Thoracic aorta (tissue), 2 donors: ENCODE measurements around the gene CKS1B. TPM values are rescaled to one million over a fixed set of nuclear protein-coding genes. Genes with fewer than 3 reads are reported as not detected.

Experiments
- ATAC-seq: fragments of 150-250 bp; one replicate; pipeline ENCODE4 v1.8.0; 2017; ENCODE audit warnings: low read depth; ENCODE audit not compliant: insufficient number of reproducible peaks, low FRiP score
- DNase-seq: peaks from one replicate; pipeline ENCODE4 v3.0.0-alpha.2; 2020; ENCODE audit warnings: low spot score
- H3K27ac ChIP-seq, 2 donors: fragments of 200-600 bp; sonication (generic); 1 replicate in 1 of 2; 2 replicates in 1 of 2; pipeline ENCODE4 v1.5.1; 2016; ENCODE audit warnings: mild to moderate bottlenecking in 2 of 2, moderate library complexity in 2 of 2
- H3K27me3 ChIP-seq: fragments of 200-600 bp; sonication (generic); replicated peaks from 2 replicates; pipeline ENCODE4 v1.6.0; 2016; ENCODE audit warnings: mild to moderate bottlenecking; ENCODE audit not compliant: insufficient read depth
- H3K36me3 ChIP-seq: fragments of 200-600 bp; sonication (generic); one replicate; pipeline ENCODE4 v1.5.1; 2016
- H3K4me1 ChIP-seq, 2 donors: fragments of 200-600 bp; sonication (generic); 1 replicate in 1 of 2; 2 replicates in 1 of 2; pipeline versions ENCODE4 v1.5.1 to v1.6.0; 2016; ENCODE audit warnings: low read depth in 2 of 2, mild to moderate bottlenecking in 1 of 2; ENCODE audit not compliant: control insufficient read depth in 1 of 2
- H3K4me3 ChIP-seq: fragments of 200-600 bp; sonication (generic); 2 replicates; pipeline ENCODE4 v1.5.1; 2016; ENCODE audit warnings: mild to moderate bottlenecking
- H3K9me3 ChIP-seq: fragments of 200-600 bp; sonication (generic); 2 replicates; pipeline ENCODE4 v1.5.1; 2016
- CTCF ChIP-seq: fragments of 200-600 bp; sonication (generic); IDR thresholded peaks from one replicate; pipeline ENCODE4 v1.5.1; 2019; ENCODE audit warnings: antibody characterized with exemption
- total RNA-seq, 2 donors: library from RNA; depleted of rRNA; stranded (reverse); fragments of >200 nt; gene quantifications; one replicate each; pipeline versions ENCODE4 v1.1.0 to v1.2.3, GENCODE V29; 2016

CKS1B gene
- total RNA-seq, 2 donors from 2014 or later: 13.5 to 23.7 TPM

GRCh38 chr1:154999571-155000410, 25.3 kb downstream of the CKS1B start:
- TF ChIP-seq CTCF: no peak
- H3K9me3 ChIP-seq: no peaks in the 10 kb centered on the region
- peak overlapping the region; percentile 86 to 97 for H3K27ac ChIP-seq
- H3K4me1 ChIP-seq: peaks cover 20 to 25% of the 10 kb centered on the region in 2 donors
- H3K36me3 ChIP-seq: no peaks in the 10 kb centered on the region
- ATAC-seq: no peak
- H3K27me3 ChIP-seq: no peaks in the 10 kb centered on the region
- no peak for DNase-seq
- H3K4me3 ChIP-seq: peak overlapping the region; percentile 99

DNA sequence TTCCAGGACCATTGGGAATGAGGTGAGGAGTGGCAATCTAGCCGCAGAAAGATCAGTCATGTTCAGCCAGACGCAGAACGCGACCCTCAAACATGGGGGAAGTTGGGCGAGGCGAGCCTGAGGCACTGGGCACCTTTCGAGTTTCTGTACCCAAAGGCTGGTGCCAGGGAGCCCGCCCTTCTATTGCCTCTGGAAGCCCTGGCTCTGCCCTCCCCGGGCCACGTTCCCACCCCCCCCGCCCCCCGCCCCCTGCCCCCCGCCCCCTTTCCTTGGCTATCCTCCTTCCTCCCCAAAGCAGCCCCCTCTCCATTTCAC, 25.9 kb downstream of the CKS1B start:
- TF ChIP-seq CTCF: no peak
- peak overlapping the region; percentile 99 for H3K4me3 ChIP-seq

DNA sequence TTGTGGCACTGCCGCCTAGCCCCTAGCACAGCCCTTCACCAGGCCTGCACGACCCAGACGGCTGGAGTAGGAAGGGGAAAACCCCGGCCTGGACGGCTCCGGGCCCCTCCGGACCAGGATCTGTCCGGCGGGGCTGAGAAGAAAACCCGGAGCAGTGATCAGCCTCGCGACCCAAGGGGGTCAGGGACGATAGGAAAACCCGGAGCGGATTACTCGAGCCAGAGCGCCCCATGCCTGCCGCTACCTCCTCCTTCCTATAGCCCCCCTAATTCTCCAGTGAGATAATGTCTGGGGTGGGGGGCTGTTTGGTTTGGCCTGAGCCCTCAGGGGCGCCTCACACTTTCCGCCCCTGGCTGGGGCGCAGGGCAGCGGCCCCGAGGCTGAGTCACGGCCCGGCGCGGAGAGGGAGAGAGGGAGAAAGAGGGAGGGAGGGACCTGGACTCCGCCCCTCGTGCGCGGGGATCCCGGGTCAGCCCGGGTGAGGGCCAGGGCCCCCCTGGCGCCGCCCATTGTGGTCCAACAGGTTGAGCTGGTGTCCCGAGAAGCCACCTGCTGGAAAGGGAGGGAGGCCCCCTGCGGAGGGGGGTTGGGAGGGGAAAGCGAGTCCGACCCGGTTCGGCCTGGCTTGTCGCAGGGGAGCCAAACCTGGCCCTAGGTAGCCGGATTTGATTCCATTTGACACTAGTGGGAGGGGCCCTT, 26.4 kb downstream of the CKS1B start:
- peak; percentile 64 for ATAC-seq
- H3K36me3 ChIP-seq: no peaks in the 10 kb centered on the region
- peak; percentile 51 for DNase-seq
- peak overlapping the region; percentile 96 to 97 for H3K27ac ChIP-seq
- H3K27me3 ChIP-seq: no peaks in the 10 kb centered on the region
- peak overlapping the region; percentile 99 for H3K4me3 ChIP-seq
- TF ChIP-seq CTCF: no peak
- no peaks in the 10 kb centered on the region for H3K9me3 ChIP-seq
- H3K4me1 ChIP-seq: peaks cover 31 to 36% of the 10 kb centered on the region in 2 donors

More for the DNA sequence above, 25.9 kb downstream of the CKS1B start:
- ATAC-seq: no peak
- Histone ChIP-seq H3K27me3 (no peaks in the 10 kb centered on the region), H3K9me3 (no peaks in the 10 kb centered on the region), H3K4me1 (peaks cover 26 to 31% of the 10 kb centered on the region in 2 donors), H3K36me3 (no peaks in the 10 kb centered on the region), H3K27ac (peak overlapping the region; percentile 96 to 97)
- no peak for DNase-seq

DNA sequence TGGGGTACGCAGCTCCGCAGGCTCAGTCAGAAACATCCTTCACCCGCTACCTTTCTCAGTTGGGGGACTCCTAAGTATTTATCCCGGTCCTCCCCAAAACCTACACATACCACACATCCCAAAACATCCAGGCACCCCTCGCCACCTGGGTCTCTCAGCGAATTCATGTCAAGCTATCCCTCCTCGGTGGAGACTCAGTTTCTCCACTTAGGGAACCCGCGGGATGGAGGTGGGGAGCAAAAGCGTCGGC, 26.9 kb downstream of the CKS1B start:
- no peak for ATAC-seq
- Histone ChIP-seq H3K27ac (peak overlapping the region; percentile 96 to 97), H3K36me3 (no peaks in the 10 kb centered on the region), H3K27me3 (no peaks in the 10 kb centered on the region), H3K4me3 (peak overlapping the region; percentile 99), H3K9me3 (no peaks in the 10 kb centered on the region), H3K4me1 (peaks cover 35 to 41% of the 10 kb centered on the region in 2 donors)
- DNase-seq: no peak
- no peak for TF ChIP-seq CTCF

GRCh38 chr1:155001675-155002463, 27.4 kb downstream of the CKS1B start:
- no peaks in the 10 kb centered on the region for H3K36me3 ChIP-seq
- no peaks in the 10 kb centered on the region for H3K27me3 ChIP-seq
- H3K9me3 ChIP-seq: no peaks in the 10 kb centered on the region
- H3K4me3 ChIP-seq: peak overlapping the region; percentile 99
- peaks cover 41 to 46% of the 10 kb centered on the region in 2 donors for H3K4me1 ChIP-seq
- ATAC-seq (peak; percentile 62), DNase-seq (peak; percentile 99)
- peak; percentile 30 for TF ChIP-seq CTCF
- peak overlapping the region; percentile 96 to 97 for H3K27ac ChIP-seq
